Spleen (tissue), 7 donors: ENCODE measurements around the gene EGLN3.

ENCODE experiments used
- CTCF ChIP-seq, 11 experiments: fragments of 200-600 bp in 7 of 11; fragments of 450-650 bp in 4 of 11; sonication (generic) in 4 of 11; IDR thresholded peaks in 8 of 11; conservative IDR thresholded peaks in 3 of 11; 1 replicate in 7 of 11; 2 replicates in 4 of 11; pipeline versions ENCODE4 v1.4.0 to v1.8.0; 2016 to 2021; ENCODE audit warnings: antibody characterized with exemption in 11 of 11, inconsistent platforms in 4 of 11, mild to moderate bottlenecking in 1 of 11
- POLR2AphosphoS5 ChIP-seq, 3 donors: sonication (generic); formaldehyde crosslinking; IDR thresholded peaks; one replicate each; pipeline ENCODE4 v1.5.1; 2017; ENCODE audit warnings: antibody characterized with exemption in 3 of 3
- donor health status: DM: no; HTN: no; CAD: no; lungs with moderate emphysema.
- donor health status: DM: no; HTN: no; CAD: no.
- donor health status: DM: no; HTN: no; CAD: no.

- TF ChIP-seq POLR2AphosphoS5 (IDR thresholded peaks at IDR 0.05) (no peak), CTCF (IDR thresholded peaks at IDR 0.05 in 8 of 11, conservative IDR thresholded peaks at IDR 0.05 in 3 of 11) (no peak)
These were observed 13.0 kb upstream of the EGLN3 start for GRCh38 chr14:33963892-33964291.
